Osteocyte (in vitro differentiated cells): ENCODE results near the gene NIPSNAP3A. TPM values are rescaled to one million over a fixed set of nuclear protein-coding genes. Genes with fewer than 3 reads are reported as not detected.
"Not testable (repeated sequence)": the region's sequence is repeated elsewhere in the genome, so short reads cannot be mapped to it uniquely, and the experiment has no call there.

Experiments used
- DNase-seq: peaks from one replicate; pipeline ENCODE4 v3.0.0; 2021; ENCODE audit warnings: mixed read lengths; ENCODE audit not compliant: unreplicated experiment; ENCODE audit errors: extremely low spot score
- H3K27ac Mint-ChIP-seq: one replicate; pipeline ENCODE4 v1.8.0; 2021; ENCODE audit warnings: mild to moderate bottlenecking, mixed read lengths; ENCODE audit not compliant: unreplicated experiment
- H3K27me3 Mint-ChIP-seq: one replicate; pipeline ENCODE4 v1.8.0; 2021; ENCODE audit warnings: mixed read lengths; ENCODE audit not compliant: unreplicated experiment
- H3K36me3 Mint-ChIP-seq: one replicate; pipeline ENCODE4 v1.8.0; 2021; ENCODE audit warnings: mixed read lengths; ENCODE audit not compliant: unreplicated experiment
- H3K4me1 Mint-ChIP-seq: one replicate; pipeline ENCODE4 v1.8.0; 2021; ENCODE audit warnings: mixed read lengths; ENCODE audit not compliant: unreplicated experiment
- H3K4me3 Mint-ChIP-seq: one replicate; pipeline ENCODE4 v1.8.0; 2021; ENCODE audit warnings: mild to moderate bottlenecking, moderate library complexity, mixed read lengths; ENCODE audit not compliant: unreplicated experiment
- H3K9me3 Mint-ChIP-seq: one replicate; pipeline ENCODE4 v1.8.0; 2021; ENCODE audit warnings: mixed read lengths; ENCODE audit not compliant: unreplicated experiment
- long read RNA-seq: library from polyadenylated mRNA; unstranded; transcript quantifications from one replicate; pipeline ENCODE4 v2.0.0, GENCODE V29; 2021
- total RNA-seq: library from RNA; stranded (reverse); gene quantifications from 2 replicates; pipeline ENCODE4 v1.2.1, GENCODE V29; 2021
- TF ChIP-seq, protein P1 (sequence below): fragments of 200-600 bp; sonication (generic); IDR thresholded peaks from 2 replicates; pipeline ENCODE4 v1.5.0; 2021; ENCODE audit warnings: antibody characterized with exemption, mild to moderate bottlenecking, moderate library complexity

Gene NIPSNAP3A
- 23.7 and 27.4 TPM in 2 replicates for total RNA-seq
- long read RNA-seq, transcript NIPSNAP3A-201 (6 exons, 1,633 nt) = major isoform, 282 of 296 reads
- long read RNA-seq, partial matches to known transcripts = 8 of 296 reads
- long read RNA-seq, other reads (novel, unspliced or antisense) = 6 of 296 reads

DNA sequence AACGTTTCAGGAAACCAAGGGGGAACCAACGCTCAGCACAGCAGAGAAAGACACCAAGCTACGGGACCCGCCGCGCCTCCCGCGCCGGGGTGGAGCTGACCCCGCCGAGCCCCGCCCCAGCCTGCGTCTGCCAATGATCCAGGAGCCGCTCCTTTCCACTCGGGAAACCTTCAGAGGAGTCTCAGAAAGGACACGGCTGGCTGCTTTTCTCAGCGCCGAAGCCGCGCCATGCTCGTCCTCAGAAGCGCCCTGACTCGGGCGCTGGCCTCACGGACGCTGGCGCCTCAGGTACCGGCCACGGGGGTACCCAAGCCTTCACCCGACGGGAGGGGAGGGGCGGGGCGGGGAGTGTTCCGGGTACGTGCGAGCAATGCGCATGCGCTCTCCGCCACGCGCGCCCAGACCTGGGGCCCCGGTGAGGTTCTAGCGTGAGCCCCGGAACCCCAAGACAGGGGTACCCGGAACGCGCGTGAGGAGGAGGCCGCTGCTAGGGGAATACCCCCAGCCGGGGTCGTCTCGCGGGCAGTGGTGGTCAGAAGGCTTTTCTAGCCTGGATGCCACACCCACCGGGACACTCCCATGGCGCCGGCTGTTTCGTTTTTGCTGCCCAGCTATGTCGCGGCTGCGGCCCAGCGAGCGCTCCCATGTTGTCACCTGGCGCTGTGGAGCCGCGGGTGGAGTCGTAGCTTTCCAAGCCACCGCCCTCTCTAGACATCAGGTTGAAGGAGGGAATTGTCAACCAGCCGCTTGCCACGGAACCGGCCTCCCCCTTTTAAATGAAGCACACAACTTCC lies at the start of gene NIPSNAP3A:
NIPSNAP3A (plus strand) TSS at position 119 of the 794 bp plus-strand sequence; CDS start at position 229, 110 bp downstream.
- Mint-ChIP-seq H3K27me3 (peaks cover 11% of the 10 kb centered on the region), H3K9me3 (no peaks in the 10 kb centered on the region), H3K4me1 (peaks cover 11% of the 10 kb centered on the region), H3K4me3 (peak within 1 kb of the TSS; percentile 95), H3K27ac (peak within 1 kb of the TSS; percentile 92), H3K36me3 (peaks cover 10% of the 10 kb centered on the region)
- TF ChIP-seq, protein P1, sequence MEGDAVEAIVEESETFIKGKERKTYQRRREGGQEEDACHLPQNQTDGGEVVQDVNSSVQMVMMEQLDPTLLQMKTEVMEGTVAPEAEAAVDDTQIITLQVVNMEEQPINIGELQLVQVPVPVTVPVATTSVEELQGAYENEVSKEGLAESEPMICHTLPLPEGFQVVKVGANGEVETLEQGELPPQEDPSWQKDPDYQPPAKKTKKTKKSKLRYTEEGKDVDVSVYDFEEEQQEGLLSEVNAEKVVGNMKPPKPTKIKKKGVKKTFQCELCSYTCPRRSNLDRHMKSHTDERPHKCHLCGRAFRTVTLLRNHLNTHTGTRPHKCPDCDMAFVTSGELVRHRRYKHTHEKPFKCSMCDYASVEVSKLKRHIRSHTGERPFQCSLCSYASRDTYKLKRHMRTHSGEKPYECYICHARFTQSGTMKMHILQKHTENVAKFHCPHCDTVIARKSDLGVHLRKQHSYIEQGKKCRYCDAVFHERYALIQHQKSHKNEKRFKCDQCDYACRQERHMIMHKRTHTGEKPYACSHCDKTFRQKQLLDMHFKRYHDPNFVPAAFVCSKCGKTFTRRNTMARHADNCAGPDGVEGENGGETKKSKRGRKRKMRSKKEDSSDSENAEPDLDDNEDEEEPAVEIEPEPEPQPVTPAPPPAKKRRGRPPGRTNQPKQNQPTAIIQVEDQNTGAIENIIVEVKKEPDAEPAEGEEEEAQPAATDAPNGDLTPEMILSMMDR = no peak
- DNase-seq = peak; percentile 92

DNA sequence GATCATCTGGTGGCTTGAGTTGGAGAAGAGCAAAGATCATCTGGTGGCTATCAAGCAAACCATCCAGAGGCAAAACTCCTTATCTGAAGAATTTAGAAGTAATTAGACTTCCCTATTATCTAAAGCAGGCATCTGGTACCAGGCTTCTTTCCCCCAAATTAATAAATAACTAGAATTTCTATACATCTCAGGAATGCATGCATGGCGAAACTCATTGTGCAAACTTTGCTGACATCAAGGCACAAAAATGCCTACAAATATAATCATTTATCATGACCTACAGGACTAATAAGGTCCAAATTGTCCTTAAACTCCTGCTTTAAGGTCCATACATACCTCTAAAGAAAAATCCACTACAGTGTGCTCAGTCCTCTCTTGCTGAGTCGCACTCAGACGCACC lies 47.2 kb upstream of the NIPSNAP3A start:
- Mint-ChIP-seq H3K36me3 (no peaks in the 10 kb centered on the region), H3K4me3 (no peak overlapping the region), H3K27ac (no peak overlapping the region), H3K9me3 (no peaks in the 10 kb centered on the region), H3K4me1 (no peaks in the 10 kb centered on the region), H3K27me3 (peaks cover 21% of the 10 kb centered on the region)
- TF ChIP-seq, protein P1 = no peak
- no peak for DNase-seq

DNA sequence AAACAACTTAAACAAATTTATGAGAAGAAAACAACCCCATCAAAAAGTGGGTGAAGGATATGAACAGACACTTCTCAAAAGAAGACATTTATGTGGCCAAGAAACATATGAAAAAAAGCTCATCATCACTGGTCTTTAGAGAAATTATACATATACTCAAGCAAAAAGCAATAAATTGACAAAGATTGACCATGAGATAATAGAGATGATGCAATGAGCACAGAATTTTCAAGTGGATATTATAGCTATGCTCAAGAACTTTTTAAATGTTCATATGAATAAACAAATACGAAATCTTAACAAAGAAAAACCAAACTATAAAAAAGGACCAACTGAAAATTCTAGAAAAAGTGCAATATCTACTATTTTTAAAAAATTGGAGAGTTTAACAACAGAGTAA lies 38.7 kb upstream of the NIPSNAP3A start:
- not testable (repeated sequence) for DNase-seq, H3K27ac Mint-ChIP-seq, H3K4me3 Mint-ChIP-seq, H3K36me3 Mint-ChIP-seq, H3K4me1 Mint-ChIP-seq, H3K9me3 Mint-ChIP-seq
- peaks cover 36% of the 10 kb centered on the region for H3K27me3 Mint-ChIP-seq

DNA sequence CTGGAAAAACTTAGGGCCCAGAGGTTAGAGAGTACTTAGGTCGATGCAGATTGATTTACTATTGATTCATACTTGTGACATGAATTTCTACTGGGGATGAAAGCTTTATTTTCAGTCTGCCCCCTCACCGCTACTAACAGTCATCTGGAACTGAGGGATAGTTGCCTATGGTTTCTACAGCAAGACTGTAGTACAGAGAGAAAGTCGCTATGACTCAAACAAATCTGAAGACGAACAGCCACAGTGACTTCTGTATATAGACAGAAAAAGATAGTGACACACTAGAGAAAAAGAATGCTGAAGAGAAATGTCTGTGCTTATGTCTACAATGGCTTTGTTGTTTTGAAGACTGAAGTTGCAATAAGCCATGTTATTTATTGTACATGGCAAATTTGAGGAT lies 35.9 kb upstream of the NIPSNAP3A start:
- Mint-ChIP-seq H3K4me1 (no peaks in the 10 kb centered on the region), H3K4me3 (no peak overlapping the region), H3K9me3 (no peaks in the 10 kb centered on the region), H3K27me3 (peaks cover 43% of the 10 kb centered on the region), H3K27ac (no peak overlapping the region), H3K36me3 (no peaks in the 10 kb centered on the region)
- DNase-seq = no peak
- TF ChIP-seq, protein P1 = no peak

DNA sequence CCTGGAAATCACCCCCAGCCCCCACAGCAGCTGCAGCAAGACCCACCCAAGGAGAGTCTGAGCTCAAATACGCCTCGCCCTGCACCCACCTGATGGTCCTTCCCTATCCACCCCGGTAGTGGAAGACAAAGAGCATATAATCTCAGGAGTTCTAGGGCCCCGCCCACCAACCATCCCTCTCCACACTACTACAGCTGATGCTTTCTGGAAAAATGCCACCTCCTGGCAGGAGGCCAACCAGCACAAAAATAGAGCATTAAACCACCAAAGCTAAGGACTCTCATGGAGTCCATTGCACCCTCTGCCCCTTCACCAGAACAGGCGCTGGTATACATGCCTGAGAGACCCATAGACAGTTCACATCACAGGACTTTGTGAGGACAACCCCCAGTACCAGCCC lies 22.5 kb upstream of the NIPSNAP3A start:
- H3K27me3 Mint-ChIP-seq = peaks cover 40% of the 10 kb centered on the region
- TF ChIP-seq, protein P1 = no peak
- H3K4me3 Mint-ChIP-seq = no peak overlapping the region
- H3K36me3 Mint-ChIP-seq = no peaks in the 10 kb centered on the region
- no peaks in the 10 kb centered on the region for H3K4me1 Mint-ChIP-seq
- no peaks in the 10 kb centered on the region for H3K9me3 Mint-ChIP-seq
- no peak overlapping the region for H3K27ac Mint-ChIP-seq
- no peak for DNase-seq
